Uterus (tissue), 4 donors: ENCODE results near the gene CCNDBP1. TPM values are rescaled to one million over a fixed set of nuclear protein-coding genes. Genes with fewer than 3 reads are reported as not detected.

Source experiments
- DNase-seq, 2 donors: peaks; one replicate each; pipeline ENCODE4 v3.0.0-alpha.2; 2019 to 2020
- H3K27ac ChIP-seq, 2 donors: fragments of 200-600 bp; sonication (generic); 1 replicate in 1 of 2; 2 replicates in 1 of 2; pipeline ENCODE4 v1.5.1; 2016 to 2018
- H3K27me3 ChIP-seq, 2 donors: fragments of 200-600 bp; sonication (generic); one replicate each; pipeline ENCODE4 v1.5.1; 2018 to 2019; ENCODE audit warnings: control low read depth in 1 of 2
- H3K36me3 ChIP-seq, 2 donors: fragments of 200-600 bp; sonication (generic); one replicate each; pipeline ENCODE4 v1.5.1; 2019; ENCODE audit warnings: control low read depth in 1 of 2
- H3K4me1 ChIP-seq, 2 donors: fragments of 200-600 bp; sonication (generic); one replicate each; pipeline ENCODE4 v1.5.1; 2018 to 2019; ENCODE audit warnings: control low read depth in 1 of 2
- H3K4me3 ChIP-seq, 2 donors: fragments of 200-600 bp; sonication (generic); 1 replicate in 1 of 2; 2 replicates in 1 of 2; pipeline ENCODE4 v1.5.1; 2018 to 2019; ENCODE audit warnings: mild to moderate bottlenecking in 1 of 2
- H3K9me3 ChIP-seq, 2 donors: fragments of 200-600 bp; sonication (generic); one replicate each; pipeline ENCODE4 v1.5.1; 2019; ENCODE audit warnings: control low read depth in 1 of 2
- POLR2A ChIP-seq, 2 donors: fragments of 450-650 bp; IDR thresholded peaks; one replicate each; pipeline ENCODE4 v1.6.1; 2016; ENCODE audit warnings: antibody characterized with exemption in 2 of 2, mild to moderate bottlenecking in 1 of 2, moderate library complexity in 1 of 2
- intact Hi-C: fragments of 100-400 bp; cut with DNase I; formaldehyde crosslinking; loops from one replicate; pipeline ENCODE4 v1.15.1; 2023; ENCODE audit warnings: low total_unique reads
- total RNA-seq, 4 donors: library from RNA; depleted of rRNA in 3 of 4; stranded (reverse); fragments of >200 nt in 3 of 4; gene quantifications; one replicate each; pipeline versions ENCODE4 v1.1.0 to v1.2.4, GENCODE V29; 2014 to 2023
- TF ChIP-seq, protein P1 (sequence below), 4 experiments: fragments of 200-600 bp in 2 of 4; fragments of 450-650 bp in 2 of 4; sonication (generic) in 2 of 4; IDR thresholded peaks; one replicate each; pipeline ENCODE4 v1.5.1; 2016 to 2019; ENCODE audit warnings: antibody characterized with exemption in 4 of 4, mild to moderate bottlenecking in 2 of 4, moderate library complexity in 1 of 4
- donor health status: DM: yes; HTN: yes; CAD: no.

Gene CCNDBP1
- total RNA-seq, 4 donors from 2014 or later = 27.9 to 45.6 (median 44.0) TPM

DNA sequence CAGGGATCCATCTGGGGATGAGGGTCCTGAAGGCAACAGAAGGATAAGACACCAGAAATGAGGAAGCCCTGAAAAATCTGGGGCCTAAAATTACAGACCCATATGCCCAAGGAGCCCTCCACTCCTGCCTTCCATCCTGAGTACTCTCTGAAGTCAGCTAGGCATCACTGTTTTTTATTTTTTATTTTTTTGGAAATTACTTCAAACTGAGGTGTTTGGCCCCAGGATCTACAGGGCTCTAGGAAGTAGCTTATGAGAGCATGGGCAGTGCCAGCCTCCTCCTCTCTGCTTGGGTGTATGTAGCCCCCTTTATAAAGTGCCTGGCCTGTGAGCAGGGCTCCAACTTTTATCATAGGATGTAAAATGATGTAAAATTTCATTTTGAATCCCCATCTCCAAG lies 27.7 kb downstream of the CCNDBP1 start:
- no peaks in the 10 kb centered on the region for H3K27me3 ChIP-seq
- no peak for DNase-seq
- intact Hi-C loops = no loop called here
- no peaks in the 10 kb centered on the region for H3K36me3 ChIP-seq
- TF ChIP-seq, protein P1, sequence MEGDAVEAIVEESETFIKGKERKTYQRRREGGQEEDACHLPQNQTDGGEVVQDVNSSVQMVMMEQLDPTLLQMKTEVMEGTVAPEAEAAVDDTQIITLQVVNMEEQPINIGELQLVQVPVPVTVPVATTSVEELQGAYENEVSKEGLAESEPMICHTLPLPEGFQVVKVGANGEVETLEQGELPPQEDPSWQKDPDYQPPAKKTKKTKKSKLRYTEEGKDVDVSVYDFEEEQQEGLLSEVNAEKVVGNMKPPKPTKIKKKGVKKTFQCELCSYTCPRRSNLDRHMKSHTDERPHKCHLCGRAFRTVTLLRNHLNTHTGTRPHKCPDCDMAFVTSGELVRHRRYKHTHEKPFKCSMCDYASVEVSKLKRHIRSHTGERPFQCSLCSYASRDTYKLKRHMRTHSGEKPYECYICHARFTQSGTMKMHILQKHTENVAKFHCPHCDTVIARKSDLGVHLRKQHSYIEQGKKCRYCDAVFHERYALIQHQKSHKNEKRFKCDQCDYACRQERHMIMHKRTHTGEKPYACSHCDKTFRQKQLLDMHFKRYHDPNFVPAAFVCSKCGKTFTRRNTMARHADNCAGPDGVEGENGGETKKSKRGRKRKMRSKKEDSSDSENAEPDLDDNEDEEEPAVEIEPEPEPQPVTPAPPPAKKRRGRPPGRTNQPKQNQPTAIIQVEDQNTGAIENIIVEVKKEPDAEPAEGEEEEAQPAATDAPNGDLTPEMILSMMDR (IDR thresholded peaks at IDR 0.05) = no peak
- no peak for TF ChIP-seq POLR2A (IDR thresholded peaks at IDR 0.05)
- no peaks in the 10 kb centered on the region for H3K4me1 ChIP-seq
- no peaks in the 10 kb centered on the region for H3K9me3 ChIP-seq
- no peak overlapping the region for H3K27ac ChIP-seq
- H3K4me3 ChIP-seq = no peak overlapping the region

DNA sequence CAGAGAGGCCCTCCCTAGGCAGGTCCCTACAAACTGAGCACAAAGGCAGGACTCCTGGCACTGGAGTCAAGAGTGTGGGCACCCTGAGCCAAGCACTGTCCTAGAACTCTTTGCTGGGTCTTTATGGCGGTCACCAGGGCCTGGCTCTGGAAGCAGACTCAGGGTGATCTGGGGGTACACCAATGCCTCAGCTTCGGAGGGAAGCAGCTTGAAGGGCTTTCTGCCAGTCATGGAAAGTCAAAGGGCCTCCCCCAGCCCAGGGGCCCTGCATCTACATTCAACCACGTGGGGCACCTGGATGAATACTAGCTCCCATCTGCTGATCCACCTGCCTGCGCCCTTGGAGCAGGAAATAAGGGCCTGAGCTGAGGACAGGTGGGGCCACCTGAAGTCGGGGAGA lies 28.3 kb downstream of the CCNDBP1 start:
- no peaks in the 10 kb centered on the region for H3K36me3 ChIP-seq
- H3K4me3 ChIP-seq = no peak overlapping the region
- no peak overlapping the region for H3K27ac ChIP-seq
- intact Hi-C loops = no loop called here
- no peaks in the 10 kb centered on the region for H3K9me3 ChIP-seq
- no peaks in the 10 kb centered on the region for H3K4me1 ChIP-seq
- TF ChIP-seq, protein P1 (IDR thresholded peaks at IDR 0.05) = no peak
- no peak for TF ChIP-seq POLR2A (IDR thresholded peaks at IDR 0.05)
- no peak for DNase-seq
- no peaks in the 10 kb centered on the region for H3K27me3 ChIP-seq

DNA sequence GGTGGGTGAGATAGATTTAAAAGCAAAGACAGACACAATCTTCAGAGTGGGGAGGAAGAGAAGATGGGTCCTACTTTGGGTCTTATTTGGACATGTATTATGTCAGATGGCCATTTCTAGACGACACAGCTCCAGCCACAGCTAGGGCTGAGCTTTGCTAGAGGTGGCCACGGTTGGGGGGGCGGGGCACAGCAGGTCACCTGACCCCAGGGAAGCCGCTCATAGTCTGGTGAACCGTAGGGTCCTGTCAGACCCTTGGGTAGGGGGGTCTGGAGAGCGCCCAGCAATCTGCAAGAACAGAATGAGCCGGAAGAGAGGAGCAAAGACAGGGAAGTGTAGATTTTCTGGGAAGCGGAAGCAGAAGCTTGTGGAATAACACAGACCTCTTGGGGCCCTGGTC lies 29.0 kb downstream of the CCNDBP1 start:
- DNase-seq = no peak
- H3K4me3 ChIP-seq = no peak overlapping the region
- no peak overlapping the region for H3K27ac ChIP-seq
- intact Hi-C loops = no loop called here
- H3K9me3 ChIP-seq = no peaks in the 10 kb centered on the region
- H3K36me3 ChIP-seq = no peaks in the 10 kb centered on the region
- no peaks in the 10 kb centered on the region for H3K4me1 ChIP-seq
- TF ChIP-seq POLR2A (IDR thresholded peaks at IDR 0.05) = no peak
- TF ChIP-seq, protein P1 (IDR thresholded peaks at IDR 0.05) = no peak
- H3K27me3 ChIP-seq = no peaks in the 10 kb centered on the region

DNA sequence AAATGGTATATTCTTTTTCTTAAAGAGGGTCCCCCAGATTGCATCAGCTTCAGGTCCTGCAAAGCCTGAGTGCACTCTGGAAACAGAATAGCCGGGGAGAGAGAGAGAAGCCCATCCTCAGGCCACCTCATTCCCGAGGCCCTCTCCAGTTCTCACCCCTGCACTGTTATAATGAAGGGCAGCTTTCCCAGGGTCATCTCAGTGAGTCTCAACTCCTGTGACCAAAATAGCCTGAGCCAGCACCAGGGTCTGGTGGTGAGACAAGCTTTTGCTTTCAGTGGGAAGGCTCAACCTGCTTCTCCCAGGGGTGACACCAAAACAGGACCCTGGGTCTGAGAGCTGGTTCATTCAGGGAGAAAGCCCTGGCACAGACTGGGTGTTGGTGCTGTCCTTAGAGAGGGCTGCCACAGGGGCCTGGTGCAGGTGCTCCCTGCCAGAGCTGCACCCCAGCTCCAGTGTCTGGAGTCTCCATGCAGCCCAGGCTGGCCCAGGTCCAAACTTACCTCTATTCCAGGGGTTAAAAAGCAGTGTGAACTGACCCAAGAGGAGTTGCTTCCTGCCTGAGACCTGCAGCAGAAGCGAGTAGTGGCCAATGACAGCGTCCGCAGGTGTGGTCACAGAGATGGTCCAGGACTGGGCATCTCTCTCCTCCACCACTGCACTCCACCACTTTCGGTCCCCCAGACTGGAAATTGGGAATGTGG lies 29.5 kb downstream of the CCNDBP1 start:
- no peak overlapping the region for H3K27ac ChIP-seq
- H3K4me1 ChIP-seq = no peaks in the 10 kb centered on the region
- intact Hi-C loops = no loop called here
- no peak for DNase-seq
- H3K27me3 ChIP-seq = no peaks in the 10 kb centered on the region
- no peak overlapping the region for H3K4me3 ChIP-seq
- TF ChIP-seq, protein P1 (IDR thresholded peaks at IDR 0.05) = no peak
- no peak for TF ChIP-seq POLR2A (IDR thresholded peaks at IDR 0.05)
- H3K36me3 ChIP-seq = no peaks in the 10 kb centered on the region
- H3K9me3 ChIP-seq = no peaks in the 10 kb centered on the region

DNA sequence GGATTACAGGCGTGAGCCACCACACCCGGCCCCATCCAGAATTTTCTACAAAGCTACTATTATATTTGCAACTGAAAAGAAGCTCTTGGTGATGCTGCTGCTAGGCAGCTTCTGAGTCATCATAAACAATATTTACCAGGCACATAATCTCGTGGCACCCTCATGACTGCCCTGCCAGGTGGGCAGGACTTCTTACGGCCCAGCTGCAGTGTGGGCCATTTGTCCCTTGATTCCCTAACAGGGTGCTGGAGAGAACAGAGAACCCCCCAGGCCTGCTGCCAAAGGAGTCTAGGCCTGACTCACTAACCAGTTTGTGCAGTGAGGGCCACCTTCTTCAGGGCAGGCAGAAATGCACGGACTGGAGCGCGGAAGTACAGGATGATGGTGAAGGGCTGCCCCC lies 30.8 kb downstream of the CCNDBP1 start:
- no peak overlapping the region for H3K27ac ChIP-seq
- DNase-seq = no peak
- H3K27me3 ChIP-seq = no peaks in the 10 kb centered on the region
- H3K4me3 ChIP-seq = no peak overlapping the region
- TF ChIP-seq POLR2A (IDR thresholded peaks at IDR 0.05) = no peak
- TF ChIP-seq, protein P1 (IDR thresholded peaks at IDR 0.05) = no peak
- no peaks in the 10 kb centered on the region for H3K4me1 ChIP-seq
- intact Hi-C loops = no loop called here
- no peaks in the 10 kb centered on the region for H3K36me3 ChIP-seq
- H3K9me3 ChIP-seq = no peaks in the 10 kb centered on the region
